ENCODE measurements around the gene PRPF38B.

Gene PRPF38B

GRCh38 chr1:108685529-108685928 lies 6.6 kb upstream of the PRPF38B start:
- TF ChIP-seq SIN3A (IDR thresholded peaks at IDR 0.05; ENCODE audit: borderline replicate concordance, insufficient read depth, low read length), result no peak
- TF ChIP-seq POLR2AphosphoS5 (IDR thresholded peaks at IDR 0.05; ENCODE audit: low read depth, low read length), result no peak
- TF ChIP-seq TAF1 (IDR thresholded peaks at IDR 0.05; ENCODE audit: borderline replicate concordance, insufficient read depth, low read length), result no peak
- no peak for TF ChIP-seq FOXP2 (optimal IDR thresholded peaks at IDR 0.05; ENCODE audit: borderline replicate concordance, extremely low read depth, extremely low read length, insufficient read depth)
- TF ChIP-seq REST (IDR thresholded peaks at IDR 0.05; ENCODE audit: insufficient read depth in 1 of 2, low read depth in 2 of 2, low read length in 2 of 2), result no peak

GRCh38 chr1:108686614-108687313 lies 5.3 kb upstream of the PRPF38B start:
- TF ChIP-seq REST (IDR thresholded peaks at IDR 0.05; ENCODE audit: insufficient read depth in 1 of 2, low read depth in 2 of 2, low read length in 2 of 2), result no peak
- TF ChIP-seq POLR2AphosphoS5 (IDR thresholded peaks at IDR 0.05; ENCODE audit: low read depth, low read length), result no peak
- TF ChIP-seq SIN3A (IDR thresholded peaks at IDR 0.05; ENCODE audit: borderline replicate concordance, insufficient read depth, low read length), result no peak
- no peak for TF ChIP-seq FOXP2 (optimal IDR thresholded peaks at IDR 0.05; ENCODE audit: borderline replicate concordance, extremely low read depth, extremely low read length, insufficient read depth)
- TF ChIP-seq TAF1 (IDR thresholded peaks at IDR 0.05; ENCODE audit: borderline replicate concordance, insufficient read depth, low read length), result no peak

GRCh38 chr1:108691128-108691941 lies 775 bp upstream of the PRPF38B start:
- no peak for TF ChIP-seq FOXP2 (optimal IDR thresholded peaks at IDR 0.05; ENCODE audit: borderline replicate concordance, extremely low read depth, extremely low read length, insufficient read depth)
- no peak for TF ChIP-seq SIN3A (IDR thresholded peaks at IDR 0.05; ENCODE audit: borderline replicate concordance, insufficient read depth, low read length)
- TF ChIP-seq TAF1 (IDR thresholded peaks at IDR 0.05; ENCODE audit: borderline replicate concordance, insufficient read depth, low read length), result no peak
- no peak; the same call in 1 of the 2 replicates for TF ChIP-seq POLR2AphosphoS5 (IDR thresholded peaks at IDR 0.05; ENCODE audit: low read depth, low read length)
- TF ChIP-seq REST (IDR thresholded peaks at IDR 0.05; ENCODE audit: insufficient read depth in 1 of 2, low read depth in 2 of 2, low read length in 2 of 2), result no peak

DNA sequence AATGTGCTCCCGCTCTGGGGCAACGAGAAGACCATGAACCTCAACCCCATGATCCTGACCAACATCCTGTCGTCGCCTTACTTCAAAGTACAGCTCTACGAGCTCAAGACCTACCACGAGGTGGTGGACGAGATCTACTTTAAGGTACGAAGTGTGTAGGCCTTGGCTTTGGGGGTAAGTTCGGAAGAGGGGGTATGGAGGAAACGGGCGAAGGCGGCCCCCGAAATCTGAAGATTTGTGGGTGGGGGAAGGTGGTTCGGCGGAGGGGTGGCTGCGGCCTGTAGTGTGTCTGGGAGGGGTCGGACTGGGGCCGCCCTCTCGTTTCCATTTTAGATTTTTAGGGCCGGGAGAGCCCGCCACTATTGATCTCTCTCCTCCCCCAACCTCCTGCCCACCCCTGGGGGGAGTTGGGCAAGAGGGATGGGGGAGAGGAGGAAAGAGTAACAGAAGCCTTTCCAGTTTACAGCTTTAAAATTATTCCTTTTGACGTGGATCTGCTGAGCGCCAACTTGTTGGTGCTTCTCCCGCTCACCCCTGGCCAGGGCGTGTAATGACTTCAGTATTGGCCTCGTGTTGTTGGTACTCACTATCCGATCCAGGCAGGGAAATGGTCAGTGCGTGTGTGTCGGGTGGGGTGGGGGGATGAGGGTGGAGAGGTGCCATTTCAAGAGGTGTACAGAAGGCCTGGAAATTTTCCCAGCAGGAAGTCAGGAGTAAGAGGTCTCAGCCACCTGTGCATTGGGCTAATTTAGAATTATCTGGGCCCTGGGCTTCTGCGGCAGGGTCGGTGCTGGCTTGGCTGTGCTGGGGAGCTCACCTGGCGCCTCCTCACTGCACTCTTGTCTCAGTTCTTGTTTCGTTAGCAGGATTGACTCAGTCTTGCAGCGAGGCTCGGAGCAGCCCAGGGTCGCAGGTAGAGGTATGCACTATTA lies 880 bp downstream of the PRPF38B start:
- TF ChIP-seq SIN3A (IDR thresholded peaks at IDR 0.05; ENCODE audit: borderline replicate concordance, insufficient read depth, low read length), result no peak
- no peak; the same call in 1 of the 2 replicates for TF ChIP-seq POLR2AphosphoS5 (IDR thresholded peaks at IDR 0.05; ENCODE audit: low read depth, low read length)

GRCh38 chr1:108695535-108695934 lies 3.4 kb downstream of the PRPF38B start:
- TF ChIP-seq TAF1 (IDR thresholded peaks at IDR 0.05; ENCODE audit: borderline replicate concordance, insufficient read depth, low read length), result no peak
- TF ChIP-seq POLR2AphosphoS5 (IDR thresholded peaks at IDR 0.05; ENCODE audit: low read depth, low read length), result no peak
- no peak for TF ChIP-seq REST (IDR thresholded peaks at IDR 0.05; ENCODE audit: insufficient read depth in 1 of 2, low read depth in 2 of 2, low read length in 2 of 2)
- no peak for TF ChIP-seq SIN3A (IDR thresholded peaks at IDR 0.05; ENCODE audit: borderline replicate concordance, insufficient read depth, low read length)
- no peak for TF ChIP-seq FOXP2 (optimal IDR thresholded peaks at IDR 0.05; ENCODE audit: borderline replicate concordance, extremely low read depth, extremely low read length, insufficient read depth)
